Measurements from ENCODE around the gene PGC. TPM values are rescaled to one million over a fixed set of nuclear protein-coding genes. Genes with fewer than 3 reads are reported as not detected.

PGC gene
- total and polyA plus RNA-seq, 9 of the 15 experiments (the other 6 are each of a cell fraction or from before 2014, with no cell fraction given), result 0.17 to 0.40 TPM; not detected in 7

GRCh38 chr6:41723530-41724227, 23.5 kb downstream of the PGC start (continued):
- no peak for TF ChIP-seq ZNF398 (CRISPR knock-in tag; IDR thresholded peaks at IDR 0.05)
- TF ChIP-seq TAL1 (IDR thresholded peaks at IDR 0.05), result no peak
- TF ChIP-seq MGA (IDR thresholded peaks at IDR 0.05), result no peak
- TF ChIP-seq PHB2 (IDR thresholded peaks at IDR 0.05; ENCODE audit: low read depth), result no peak
- TF ChIP-seq ZEB2 (IDR thresholded peaks at IDR 0.05), result no peak
- TF ChIP-seq ZKSCAN1 (IDR thresholded peaks at IDR 0.05; ENCODE audit: low read depth, low read length), result no peak
- TF ChIP-seq ZNF592 (IDR thresholded peaks at IDR 0.05), result no peak
- TF ChIP-seq ZNF133 (CRISPR knock-in tag; IDR thresholded peaks at IDR 0.05), result no peak
- TF ChIP-seq POLR2H (tag; IDR thresholded peaks at IDR 0.05; ENCODE audit: low read depth), result no peak
- TF ChIP-seq ATF7 (IDR thresholded peaks at IDR 0.05), result peak; percentile 53; the same call in 1 of the 2 replicates
